ENCODE results near the gene CLIC4. TPM values are rescaled to one million over a fixed set of nuclear protein-coding genes. Genes with fewer than 3 reads are reported as not detected.
"Not testable (repeated sequence)": the region's sequence is repeated elsewhere in the genome, so short reads cannot be mapped to it uniquely, and the experiment has no call there.

The CLIC4 gene
- total RNA-seq, 4 donors from 2014 or later: 37.3 to 74.5 (median 45.6) TPM

DNA sequence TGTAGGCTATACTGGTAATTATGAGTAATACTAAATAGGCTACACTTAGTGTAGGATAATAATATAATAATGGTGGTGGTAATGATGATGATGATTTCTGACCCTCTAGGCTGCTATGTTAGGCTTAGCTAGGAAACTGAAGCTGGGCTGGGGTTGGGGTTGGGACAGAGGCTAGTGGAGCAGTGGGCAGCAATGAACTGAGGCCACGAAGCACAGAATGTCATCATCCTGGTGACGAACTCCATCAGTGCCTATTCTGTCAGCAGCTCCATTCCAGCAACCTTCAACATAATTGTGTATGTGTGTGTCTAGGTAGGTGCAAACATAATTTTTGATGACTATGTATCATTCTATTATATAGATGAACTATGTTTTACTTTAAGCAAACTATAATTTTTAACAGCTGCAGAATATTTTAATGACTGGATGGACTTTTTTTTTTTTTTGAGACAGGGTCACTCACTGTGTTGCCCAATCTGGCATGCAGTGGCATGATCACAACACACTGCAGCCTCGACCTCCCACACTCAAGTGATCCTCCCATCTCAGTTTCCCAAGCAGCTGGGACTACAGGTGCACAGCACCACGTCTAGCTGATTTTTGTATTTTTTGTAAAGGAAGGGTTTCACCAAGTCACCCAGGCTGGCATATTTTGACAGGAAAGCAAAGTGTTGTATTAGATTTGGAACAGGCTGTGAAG is 12.9 kb upstream of the CLIC4 start:
- Histone ChIP-seq H3K4me1 (peaks cover 15 to 24% of the 10 kb centered on the region in 2 donors), H3K27me3 (no peaks in the 10 kb centered on the region), H3K9me3 (no peaks in the 10 kb centered on the region), H3K4me3 (no peak overlapping the region), H3K36me3 (no peaks in the 10 kb centered on the region), H3K27ac (no peak overlapping the region)
- in situ Hi-C loops (cut with MboI; ENCODE audit: low sequenced_read_pairs in 4 of 4): no loop called here
- TF ChIP-seq POLR2A (IDR thresholded peaks at IDR 0.05): no peak
- TF ChIP-seq, protein P1, sequence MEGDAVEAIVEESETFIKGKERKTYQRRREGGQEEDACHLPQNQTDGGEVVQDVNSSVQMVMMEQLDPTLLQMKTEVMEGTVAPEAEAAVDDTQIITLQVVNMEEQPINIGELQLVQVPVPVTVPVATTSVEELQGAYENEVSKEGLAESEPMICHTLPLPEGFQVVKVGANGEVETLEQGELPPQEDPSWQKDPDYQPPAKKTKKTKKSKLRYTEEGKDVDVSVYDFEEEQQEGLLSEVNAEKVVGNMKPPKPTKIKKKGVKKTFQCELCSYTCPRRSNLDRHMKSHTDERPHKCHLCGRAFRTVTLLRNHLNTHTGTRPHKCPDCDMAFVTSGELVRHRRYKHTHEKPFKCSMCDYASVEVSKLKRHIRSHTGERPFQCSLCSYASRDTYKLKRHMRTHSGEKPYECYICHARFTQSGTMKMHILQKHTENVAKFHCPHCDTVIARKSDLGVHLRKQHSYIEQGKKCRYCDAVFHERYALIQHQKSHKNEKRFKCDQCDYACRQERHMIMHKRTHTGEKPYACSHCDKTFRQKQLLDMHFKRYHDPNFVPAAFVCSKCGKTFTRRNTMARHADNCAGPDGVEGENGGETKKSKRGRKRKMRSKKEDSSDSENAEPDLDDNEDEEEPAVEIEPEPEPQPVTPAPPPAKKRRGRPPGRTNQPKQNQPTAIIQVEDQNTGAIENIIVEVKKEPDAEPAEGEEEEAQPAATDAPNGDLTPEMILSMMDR (IDR thresholded peaks at IDR 0.05 in 4 of 5, conservative IDR thresholded peaks at IDR 0.05 in 1 of 5): no peak
- intact Hi-C loops (cut with DNase I; ENCODE audit: low total_unique reads): no loop called here
- no peak for ATAC-seq
- no peak for DNase-seq

DNA sequence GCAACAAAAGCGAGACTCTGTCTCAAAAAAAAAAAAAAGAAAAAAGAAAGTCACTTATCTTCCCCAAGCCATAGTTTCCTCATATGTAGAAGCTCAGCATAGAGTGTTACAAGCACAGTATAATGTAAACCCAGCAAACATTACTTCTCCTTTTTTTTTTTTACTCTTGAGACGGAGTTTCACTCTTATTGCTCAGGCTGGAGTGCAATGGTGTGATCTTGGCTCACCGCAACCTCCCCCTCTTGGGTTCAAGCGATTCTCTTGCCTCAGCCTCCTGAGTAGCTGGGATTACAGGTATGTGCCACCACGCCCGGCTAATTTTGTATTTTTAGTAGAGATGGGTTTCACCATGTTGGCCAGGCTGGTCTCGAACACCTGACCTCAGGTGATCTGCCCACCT is 11.9 kb upstream of the CLIC4 start:
- H3K4me3 ChIP-seq; H3K36me3 ChIP-seq; DNase-seq; intact Hi-C loops (cut with DNase I; ENCODE audit: low total_unique reads); ATAC-seq; H3K27me3 ChIP-seq; in situ Hi-C loops (cut with MboI; ENCODE audit: low sequenced_read_pairs in 4 of 4); H3K9me3 ChIP-seq; H3K27ac ChIP-seq: not testable (repeated sequence)
- H3K4me1 ChIP-seq: peaks cover 15 to 21% of the 10 kb centered on the region in 2 donors

DNA sequence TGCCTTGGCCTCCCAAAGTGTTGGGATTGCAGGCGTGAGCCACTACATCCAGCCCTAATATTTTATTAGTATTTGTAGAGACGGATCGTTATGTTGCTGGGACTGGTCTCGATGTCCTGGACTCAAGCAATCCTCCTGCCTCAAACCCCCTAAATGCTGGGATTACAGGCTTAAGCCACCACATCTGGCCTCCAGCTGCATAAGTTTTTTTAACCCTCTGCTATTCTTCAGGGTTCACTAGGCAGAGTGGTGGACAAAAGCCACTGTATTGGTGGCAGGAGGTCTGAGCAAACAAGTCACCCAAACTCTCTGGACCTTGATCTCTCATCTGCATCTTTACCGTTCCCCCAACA is 10.1 kb upstream of the CLIC4 start:
- H3K27ac ChIP-seq: peak overlapping the region in 3 of 4 donors; percentile 45 to 59 (median 58)
- TF ChIP-seq, protein P1 (IDR thresholded peaks at IDR 0.05 in 4 of 5, conservative IDR thresholded peaks at IDR 0.05 in 1 of 5): no peak
- no peak for TF ChIP-seq POLR2A (IDR thresholded peaks at IDR 0.05)
- in situ Hi-C loops (cut with MboI; ENCODE audit: low sequenced_read_pairs in 4 of 4): no loop called here
- DNase-seq: no peak
- intact Hi-C loops (cut with DNase I; ENCODE audit: low total_unique reads): no loop called here
- H3K36me3 ChIP-seq: no peaks in the 10 kb centered on the region
- no peak for ATAC-seq
- H3K4me1 ChIP-seq: peaks cover 15 to 21% of the 10 kb centered on the region in 2 donors
- no peaks in the 10 kb centered on the region for H3K9me3 ChIP-seq
- H3K27me3 ChIP-seq: no peaks in the 10 kb centered on the region
- no peak overlapping the region for H3K4me3 ChIP-seq

DNA sequence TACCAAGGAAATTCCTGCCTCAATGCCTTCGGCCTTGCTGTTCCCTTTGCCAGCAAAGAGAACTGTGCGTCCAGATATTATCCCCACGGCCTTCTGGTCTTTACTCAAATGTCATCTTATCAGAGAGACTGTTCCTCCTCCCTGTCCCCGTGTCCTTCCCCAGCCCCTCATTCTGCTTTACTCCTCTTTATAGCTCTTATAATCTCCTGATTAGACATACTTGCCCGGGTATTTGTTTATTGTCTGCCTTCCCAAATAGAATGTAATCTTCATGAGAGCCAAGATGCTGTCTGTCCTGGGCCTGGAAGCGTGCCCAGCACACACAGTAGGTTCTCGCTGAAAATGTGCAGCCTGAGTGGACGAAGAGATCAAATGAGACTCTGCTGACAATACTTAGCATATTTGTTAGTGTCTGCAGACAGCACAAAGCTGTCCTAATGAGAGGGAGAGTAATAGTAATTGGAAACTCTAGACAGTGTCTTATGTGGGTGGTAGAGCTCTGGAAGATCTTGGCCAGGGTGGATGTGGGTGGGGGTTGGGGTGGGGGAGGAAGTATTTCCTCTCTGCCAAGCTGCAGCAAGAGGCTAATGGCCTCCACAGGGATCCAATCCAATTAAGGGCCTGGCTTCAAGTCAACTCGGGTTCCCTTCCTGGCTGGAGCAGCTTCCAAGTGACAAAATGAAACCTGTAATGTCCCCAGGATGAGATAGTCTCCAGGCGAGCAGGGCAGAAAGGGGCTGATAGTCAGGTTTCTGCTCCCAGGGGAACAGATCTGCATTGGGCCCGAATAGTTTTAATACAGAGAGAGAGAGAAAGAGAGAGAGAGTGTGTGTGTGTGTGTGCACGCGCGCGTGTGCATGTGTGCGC is 9.5 kb upstream of the CLIC4 start:
- ATAC-seq (peak; percentile 68 to 79), DNase-seq (no peak)
- in situ Hi-C loops (cut with MboI; ENCODE audit: low sequenced_read_pairs in 4 of 4): no loop called here
- TF ChIP-seq POLR2A (IDR thresholded peaks at IDR 0.05): no peak
- TF ChIP-seq, protein P1 (IDR thresholded peaks at IDR 0.05 in 4 of 5, conservative IDR thresholded peaks at IDR 0.05 in 1 of 5): no peak
- peak overlapping the region; percentile 45 to 59 (median 53) for H3K27ac ChIP-seq
- intact Hi-C loops (cut with DNase I; ENCODE audit: low total_unique reads): no loop called here
- no peaks in the 10 kb centered on the region for H3K27me3 ChIP-seq
- H3K36me3 ChIP-seq: no peaks in the 10 kb centered on the region
- H3K4me3 ChIP-seq: peak overlapping the region; percentile 8 to 65 (median 24)
- H3K4me1 ChIP-seq: peaks cover 11 to 18% of the 10 kb centered on the region in 2 donors
- no peaks in the 10 kb centered on the region for H3K9me3 ChIP-seq
